ENCODE measurements around the gene PCLO. TPM values are rescaled to one million over a fixed set of nuclear protein-coding genes. Genes with fewer than 3 reads are reported as not detected.

The PCLO gene
- total and polyA plus RNA-seq, 4 donors: 0.04 to 1.1 (median 0.48) TPM

GRCh38 chr7:83020161-83020560 lies 142.5 kb downstream of the PCLO start:
- H3K9ac ChIP-seq (ENCODE audit: low read depth in 1 of 2, low read length in 2 of 2): no peak overlapping the region
- no peaks in the 10 kb centered on the region for H3K4me1 ChIP-seq (ENCODE audit: control insufficient read depth in 4 of 4, insufficient read depth in 4 of 4, low read length in 3 of 4)
- H3K27me3 ChIP-seq (ENCODE audit: control insufficient read depth in 4 of 4, insufficient read depth in 4 of 4, low read length in 3 of 4): no peaks in the 10 kb centered on the region
- H3K4me3 ChIP-seq (ENCODE audit: low read depth in 1 of 3, low read length in 3 of 3): no peak overlapping the region
- H3K9me3 ChIP-seq (ENCODE audit: control insufficient read depth in 4 of 4, low read length in 3 of 4): peaks cover 0 to 7% (median 2%) of the 10 kb centered on the region in 4 donors
- H3K27ac ChIP-seq (ENCODE audit: low read depth in 1 of 2, low read length in 2 of 2): no peak overlapping the region
- TF ChIP-seq NR2F2 (IDR thresholded peaks at IDR 0.05) (no peak), FOXA2 (IDR thresholded peaks at IDR 0.05) (no peak), SP1 (IDR thresholded peaks at IDR 0.05) (no peak), RXRA (IDR thresholded peaks at IDR 0.05) (no peak), JUND (IDR thresholded peaks at IDR 0.05) (no peak), EGR1 (IDR thresholded peaks at IDR 0.05; ENCODE audit: low read depth in 2 of 2) (no peak), TAF1 (conservative IDR thresholded peaks at IDR 0.05) (no peak), ZBTB33 (IDR thresholded peaks at IDR 0.05) (no peak)
- TF ChIP-seq, protein P1, sequence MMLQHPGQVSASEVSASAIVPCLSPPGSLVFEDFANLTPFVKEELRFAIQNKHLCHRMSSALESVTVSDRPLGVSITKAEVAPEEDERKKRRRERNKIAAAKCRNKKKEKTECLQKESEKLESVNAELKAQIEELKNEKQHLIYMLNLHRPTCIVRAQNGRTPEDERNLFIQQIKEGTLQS (IDR thresholded peaks at IDR 0.05): no peak
- TF ChIP-seq, protein P2, sequence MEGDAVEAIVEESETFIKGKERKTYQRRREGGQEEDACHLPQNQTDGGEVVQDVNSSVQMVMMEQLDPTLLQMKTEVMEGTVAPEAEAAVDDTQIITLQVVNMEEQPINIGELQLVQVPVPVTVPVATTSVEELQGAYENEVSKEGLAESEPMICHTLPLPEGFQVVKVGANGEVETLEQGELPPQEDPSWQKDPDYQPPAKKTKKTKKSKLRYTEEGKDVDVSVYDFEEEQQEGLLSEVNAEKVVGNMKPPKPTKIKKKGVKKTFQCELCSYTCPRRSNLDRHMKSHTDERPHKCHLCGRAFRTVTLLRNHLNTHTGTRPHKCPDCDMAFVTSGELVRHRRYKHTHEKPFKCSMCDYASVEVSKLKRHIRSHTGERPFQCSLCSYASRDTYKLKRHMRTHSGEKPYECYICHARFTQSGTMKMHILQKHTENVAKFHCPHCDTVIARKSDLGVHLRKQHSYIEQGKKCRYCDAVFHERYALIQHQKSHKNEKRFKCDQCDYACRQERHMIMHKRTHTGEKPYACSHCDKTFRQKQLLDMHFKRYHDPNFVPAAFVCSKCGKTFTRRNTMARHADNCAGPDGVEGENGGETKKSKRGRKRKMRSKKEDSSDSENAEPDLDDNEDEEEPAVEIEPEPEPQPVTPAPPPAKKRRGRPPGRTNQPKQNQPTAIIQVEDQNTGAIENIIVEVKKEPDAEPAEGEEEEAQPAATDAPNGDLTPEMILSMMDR (IDR thresholded peaks at IDR 0.05; ENCODE audit: low read depth, low read length, missing input control): no peak
- 58% methylated on average over 1 of the region's 1 CpG for WGBS
- DNase-seq (ENCODE audit: low spot score): no peak
- no peaks in the 10 kb centered on the region for H3K36me3 ChIP-seq (ENCODE audit: control insufficient read depth in 4 of 4, insufficient read depth in 3 of 4, low read depth in 1 of 4, low read length in 3 of 4)

GRCh38 chr7:83015916-83016315 lies 146.8 kb downstream of the PCLO start:
- H3K4me3 ChIP-seq (ENCODE audit: low read depth in 1 of 3, low read length in 3 of 3): no peak overlapping the region
- H3K4me1 ChIP-seq (ENCODE audit: control insufficient read depth in 4 of 4, insufficient read depth in 4 of 4, low read length in 3 of 4): no peaks in the 10 kb centered on the region
- H3K27me3 ChIP-seq (ENCODE audit: control insufficient read depth in 4 of 4, insufficient read depth in 4 of 4, low read length in 3 of 4): no peaks in the 10 kb centered on the region
- H3K9ac ChIP-seq (ENCODE audit: low read depth in 1 of 2, low read length in 2 of 2): no peak overlapping the region
- no peaks in the 10 kb centered on the region for H3K36me3 ChIP-seq (ENCODE audit: control insufficient read depth in 4 of 4, insufficient read depth in 3 of 4, low read depth in 1 of 4, low read length in 3 of 4)
- TF ChIP-seq TAF1 (conservative IDR thresholded peaks at IDR 0.05) (no peak), FOXA2 (IDR thresholded peaks at IDR 0.05) (no peak), RXRA (IDR thresholded peaks at IDR 0.05) (no peak), SP1 (IDR thresholded peaks at IDR 0.05) (no peak), HNF4A (conservative IDR thresholded peaks at IDR 0.05) (no peak), JUND (IDR thresholded peaks at IDR 0.05) (no peak), FOXA1 (IDR thresholded peaks at IDR 0.05) (no peak)
- TF ChIP-seq, protein P2 (IDR thresholded peaks at IDR 0.05; ENCODE audit: low read depth, low read length, missing input control): no peak
- no peak overlapping the region for H3K27ac ChIP-seq (ENCODE audit: low read depth in 1 of 2, low read length in 2 of 2)
- H3K9me3 ChIP-seq (ENCODE audit: control insufficient read depth in 4 of 4, low read length in 3 of 4): peaks cover 0 to under 1% (median 0%) of the 10 kb centered on the region in 4 donors
- no peak for DNase-seq (ENCODE audit: low spot score)
- WGBS: 51% methylated on average over 2 of the region's 2 CpGs

All from liver (tissue), 9 donors.